Cerebellar cortex (tissue), 1 donor: ENCODE data around the gene ZNF746.
A peak's percentile ranks its signal among the peaks of the same experiment; 100 is the strongest.

Experiments used
- DNase-seq: peaks from one replicate; pipeline ENCODE4 v3.0.0-alpha.2; 2015; ENCODE audit warnings: low spot score

Gene ZNF746

DNA sequence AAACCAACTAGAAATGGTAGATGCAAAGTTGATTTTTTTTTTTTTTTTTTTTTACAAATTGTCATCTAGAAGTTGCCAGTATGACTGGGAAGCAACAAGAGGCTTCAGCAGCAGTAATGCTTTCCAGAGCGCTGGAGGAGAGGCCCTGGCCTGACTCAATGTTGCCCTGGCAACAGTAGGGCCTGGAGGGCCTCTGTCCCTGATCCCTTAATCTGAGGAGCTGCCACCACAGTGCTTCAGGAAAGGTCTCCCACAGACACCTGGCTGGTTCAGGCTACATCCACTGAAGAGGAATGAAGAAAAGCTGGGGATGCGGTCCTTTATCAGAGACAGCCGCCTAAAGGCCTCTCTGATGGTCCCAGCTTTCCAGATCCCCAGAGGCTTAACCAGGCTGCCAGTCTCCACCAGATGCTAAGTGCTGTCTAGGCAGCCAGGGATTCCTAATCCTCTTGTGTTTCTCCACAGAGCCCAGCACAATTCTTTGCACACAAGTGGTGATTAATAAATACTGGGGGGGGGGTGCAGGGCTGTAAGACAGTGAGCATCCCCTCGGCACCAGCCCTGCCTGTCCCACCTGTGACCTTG lies 70.4 kb downstream of the ZNF746 start:
- DNase-seq: no peak

DNA sequence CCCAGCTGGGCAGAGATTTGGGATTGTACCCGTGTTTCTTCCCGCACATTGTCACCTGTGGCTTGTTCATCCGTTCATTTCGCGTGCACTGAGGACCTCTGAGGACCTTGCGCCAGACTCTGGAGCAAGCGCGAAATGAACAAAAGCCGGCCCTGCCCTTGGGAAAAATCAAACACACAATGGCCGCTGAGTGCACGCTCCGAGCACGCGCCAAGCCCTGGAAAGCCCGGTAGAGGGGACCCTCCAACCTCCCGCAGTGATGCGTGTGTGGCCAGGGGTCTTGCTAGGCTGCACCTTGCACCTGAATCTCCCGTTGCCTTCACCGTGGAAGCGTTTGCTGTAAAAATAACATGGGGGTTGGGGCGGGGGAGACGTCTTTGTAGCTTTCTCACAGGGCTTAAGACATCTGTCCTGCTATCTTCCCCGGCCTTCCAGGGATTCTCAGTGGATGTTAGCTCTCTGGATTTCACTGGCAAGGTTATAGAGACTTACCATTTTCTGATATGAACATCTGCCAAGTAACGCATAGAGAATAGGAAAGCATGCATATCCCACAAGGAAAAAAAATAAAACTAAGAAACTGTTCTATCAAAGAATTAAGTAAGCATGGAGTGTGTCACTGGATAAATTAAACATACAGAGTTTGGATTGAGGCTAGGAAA lies 74.0 kb downstream of the ZNF746 start:
- peak; percentile 18 for DNase-seq

DNA sequence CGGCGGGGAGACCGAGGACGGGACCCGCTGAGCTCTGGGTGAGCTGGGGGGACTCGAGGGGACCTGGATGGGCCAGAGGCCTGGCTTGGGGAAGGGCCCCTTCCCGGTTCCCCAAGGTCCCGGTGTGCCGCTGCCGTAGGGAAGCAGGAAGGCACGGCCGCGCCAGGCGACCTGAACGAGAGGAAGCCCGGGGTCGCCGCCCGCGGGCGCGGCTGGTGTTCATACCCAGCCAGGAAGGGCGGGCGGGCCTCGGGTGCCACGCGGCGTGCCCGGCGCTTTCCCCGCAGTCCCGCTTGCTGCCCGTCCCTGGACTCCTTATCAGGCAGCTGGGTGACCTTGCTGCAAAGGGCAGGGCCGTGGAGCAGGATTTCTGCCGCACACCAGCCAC lies 74.7 kb downstream of the ZNF746 start:
- DNase-seq: peak; percentile 9
